Prostate gland (tissue), 2 donors: ENCODE measurements around the gene GPSM1.

Experiments
- CTCF ChIP-seq, 4 experiments: fragments of 200-600 bp in 2 of 4; fragments of 450-650 bp in 2 of 4; sonication (generic) in 2 of 4; IDR thresholded peaks; 1 replicate in 3 of 4; 2 replicates in 1 of 4; pipeline ENCODE4 v1.5.1; 2016 to 2019; ENCODE audit warnings: antibody characterized with exemption in 4 of 4, mild to moderate bottlenecking in 2 of 4, moderate library complexity in 2 of 4
- POLR2AphosphoS5 ChIP-seq: sonication (generic); formaldehyde crosslinking; IDR thresholded peaks from one replicate; pipeline ENCODE4 v1.6.1; 2017; ENCODE audit warnings: antibody characterized with exemption

- TF ChIP-seq CTCF (IDR thresholded peaks at IDR 0.05) (no peak), POLR2AphosphoS5 (no peak)
These were observed 62.1 kb downstream of the GPSM1 start for GRCh38 chr9:136389396-136389795.
